IMR-90 (cell line): ENCODE results near the gene ALG11. TPM values are rescaled to one million over a fixed set of nuclear protein-coding genes. Genes with fewer than 3 reads are reported as not detected.

ENCODE experiments used
- ATAC-seq: fragments of 200-7000 bp; cut with Tn5 transposase; 2 replicates; pipeline ENCODE4 v1.9.1; 2020; ENCODE audit warnings: low read depth, mild to moderate bottlenecking, moderate library complexity
- BruUV-seq: library from RNA; stranded (reverse); fragments of 400-500 nt; replicated peaks from 2 replicates; lab custom pipeline; 2021; lab: Mats Ljungman, UMichigan
- CTCF ChIA-PET: fragments of 300-600 bp; formaldehyde crosslinking; extraction: SDS; loops from one replicate; lab custom pipeline; 2021; ENCODE audit warnings: antibody characterized with exemption; lab: Yijun Ruan, JAX
- POLR2A ChIA-PET: fragments of 300-600 bp; sonication (Branson Sonifier 250); formaldehyde crosslinking; loops from one replicate; lab custom pipeline; 2022; ENCODE audit warnings: antibody characterized with exemption; ENCODE audit not compliant: unreplicated experiment; lab: Charles Lee
- DNase-seq: peaks from one replicate; pipeline ENCODE4 v3.0.0; 2013
- H2AFZ ChIP-seq: replicated peaks from 2 replicates; pipeline ENCODE3; 2013; ENCODE audit warnings: low read length, mild to moderate bottlenecking; ENCODE audit not compliant: poor library complexity
- H2AK5ac ChIP-seq: 2 replicates; pipeline ENCODE4 v1.6.1; 2013; ENCODE audit warnings: low read depth, low read length, inconsistent platforms
- H2AK9ac ChIP-seq: replicated peaks from 2 replicates; pipeline ENCODE3; 2013; ENCODE audit warnings: mild to moderate bottlenecking, low read depth, low read length, moderate library complexity; ENCODE audit not compliant: poor library complexity
- H2BK120ac ChIP-seq: 2 replicates; pipeline ENCODE4 v1.6.1; 2013; ENCODE audit warnings: low read depth, low read length, inconsistent platforms
- H2BK15ac ChIP-seq: 3 replicates; pipeline ENCODE4 v1.6.1; 2013; ENCODE audit warnings: low read depth, low read length, inconsistent platforms
- H2BK20ac ChIP-seq: 2 replicates; pipeline ENCODE4 v1.6.1; 2013; ENCODE audit warnings: low read depth, mild to moderate bottlenecking, inconsistent platforms, low read length, moderate library complexity
- H2BK5ac ChIP-seq: 2 replicates; pipeline ENCODE4 v1.6.1; 2013; ENCODE audit warnings: mild to moderate bottlenecking, low read depth, low read length, inconsistent platforms; ENCODE audit not compliant: poor library complexity, severe bottlenecking
- H3K14ac ChIP-seq: replicated peaks from 2 replicates; pipeline ENCODE4 v1.6.1; 2013; ENCODE audit warnings: low read depth, low read length, inconsistent platforms
- H3K18ac ChIP-seq: 2 replicates; pipeline ENCODE4 v1.6.1; 2013; ENCODE audit warnings: low read depth, low read length, control low read depth
- H3K23ac ChIP-seq: 2 replicates; pipeline ENCODE4 v1.6.1; 2013; ENCODE audit warnings: low read depth, low read length, inconsistent platforms
- H3K27ac ChIP-seq: 2 replicates; pipeline ENCODE4 v1.5.1; 2013; ENCODE audit warnings: mild to moderate bottlenecking, control low read depth, low read length; ENCODE audit not compliant: insufficient read depth
- H3K27me3 ChIP-seq: 2 replicates; pipeline ENCODE4 v1.6.1; 2013; ENCODE audit warnings: low read length; ENCODE audit not compliant: control insufficient read depth, insufficient read depth
- H3K36me3 ChIP-seq: 2 replicates; pipeline ENCODE4 v1.6.1; 2013; ENCODE audit warnings: low read length, mixed read lengths; ENCODE audit not compliant: control insufficient read depth, insufficient read depth
- H3K4ac ChIP-seq: 2 replicates; pipeline ENCODE4 v1.6.1; 2013; ENCODE audit warnings: low read depth, low read length, inconsistent platforms
- H3K4me1 ChIP-seq: 2 replicates; pipeline ENCODE4 v1.6.1; 2013; ENCODE audit warnings: low read length, mixed read lengths; ENCODE audit not compliant: control insufficient read depth, insufficient read depth
- H3K4me2 ChIP-seq: 2 replicates; pipeline ENCODE4 v1.6.1; 2013; ENCODE audit warnings: low read depth, mild to moderate bottlenecking, control low read depth, low read length, moderate library complexity
- H3K4me3 ChIP-seq: 2 replicates; pipeline ENCODE4 v1.5.1; 2013; ENCODE audit warnings: low read depth, mild to moderate bottlenecking, control low read depth, low read length, moderate library complexity; ENCODE audit not compliant: insufficient read depth
- H3K56ac ChIP-seq: 2 replicates; pipeline ENCODE4 v1.6.1; 2013; ENCODE audit warnings: low read length, inconsistent platforms; ENCODE audit not compliant: insufficient read depth; ENCODE audit errors: extremely low read depth
- H3K79me1 ChIP-seq, 2 experiments: 2 replicates each; pipeline ENCODE4 v1.6.1; 2013; ENCODE audit warnings: low read length in 2 of 2, inconsistent platforms in 1 of 2, low read depth in 1 of 2
- H3K9ac ChIP-seq: 2 replicates; pipeline ENCODE4 v1.6.1; 2013; ENCODE audit warnings: low read depth, low read length, control low read depth
- H3K9me1 ChIP-seq: 2 replicates; pipeline ENCODE4 v1.6.1; 2013; ENCODE audit warnings: low read length, inconsistent platforms; ENCODE audit not compliant: insufficient read depth
- H3K9me3 ChIP-seq: 2 replicates; pipeline ENCODE4 v1.6.1; 2013; ENCODE audit warnings: low read length; ENCODE audit not compliant: control insufficient read depth, insufficient read depth
- H4K20me1 ChIP-seq: 2 replicates; pipeline ENCODE4 v1.6.1; 2013; ENCODE audit warnings: low read length, inconsistent platforms; ENCODE audit not compliant: insufficient read depth
- H4K5ac ChIP-seq: 2 replicates; pipeline ENCODE4 v1.6.1; 2013; ENCODE audit warnings: mild to moderate bottlenecking, low read depth, low read length, control low read depth
- H4K8ac ChIP-seq, 2 experiments: 2 replicates each; pipeline ENCODE4 v1.6.1; 2013; ENCODE audit warnings: low read depth in 2 of 2, low read length in 2 of 2, control low read depth in 1 of 2, inconsistent platforms in 1 of 2
- H4K91ac ChIP-seq: 2 replicates; pipeline ENCODE4 v1.6.1; 2013; ENCODE audit warnings: low read depth, low read length, inconsistent platforms; ENCODE audit not compliant: insufficient read depth
- BHLHE40 ChIP-seq: fragments of 150-350 bp; IDR thresholded peaks from 2 replicates; pipeline ENCODE4 v1.6.1; 2016; ENCODE audit warnings: mild to moderate bottlenecking, low read depth, low read length
- FOS ChIP-seq: fragments of 150-350 bp; IDR thresholded peaks from 2 replicates; pipeline ENCODE4 v1.6.1; 2016; ENCODE audit warnings: low read depth, low read length
- MAZ ChIP-seq: IDR thresholded peaks from 2 replicates; pipeline ENCODE4 v1.6.1; 2012; ENCODE audit warnings: low read depth, mild to moderate bottlenecking, low read length, improper control_type of control experiment, moderate library complexity, borderline replicate concordance
- MXI1 ChIP-seq: IDR thresholded peaks from 2 replicates; pipeline ENCODE4 v1.6.1; 2012; ENCODE audit warnings: low read depth, mild to moderate bottlenecking, low read length, moderate library complexity, borderline replicate concordance
- NFE2L2 ChIP-seq: fragments of 150-350 bp; IDR thresholded peaks from 2 replicates; pipeline ENCODE4 v1.6.1; 2016; ENCODE audit warnings: low read depth, mild to moderate bottlenecking, low read length
- POLR2A ChIP-seq: IDR thresholded peaks from 2 replicates; pipeline ENCODE4 v1.6.1; 2012; ENCODE audit warnings: mild to moderate bottlenecking, low read depth, low read length
- RAD21 ChIP-seq: IDR thresholded peaks from 2 replicates; pipeline ENCODE4 v1.6.1; 2012; ENCODE audit warnings: low read length, improper control_type of control experiment
- RCOR1 ChIP-seq: IDR thresholded peaks from 2 replicates; pipeline ENCODE4 v1.6.1; 2012; ENCODE audit warnings: mild to moderate bottlenecking, low read length, improper control_type of control experiment; ENCODE audit not compliant: insufficient replicate concordance
- WGBS, 2 experiments: methylation state at CpG; one replicate each; pipeline versions ENCODE4 v1.1.5 to v1.1.7; 2013; ENCODE audit warnings: missing lambda C conversion rate in 2 of 2; ENCODE audit not compliant: insufficient read length in 1 of 2; ENCODE audit errors: extremely low coverage in 2 of 2; 5-methylcytosine and 5-hydroxymethylcytosine counted together
- dilution Hi-C: fragments of 300-500 bp; cut with HindIII; formaldehyde crosslinking; loops from one replicate; pipeline ENCODE4 v1.14.3; 2018; ENCODE audit warnings: low sequenced_read_pairs; ENCODE audit not compliant: unreplicated experiment
- in situ Hi-C: fragments of 300-500 bp; cut with MboI; formaldehyde crosslinking; loops from 3 replicates; pipeline ENCODE4 v1.14.3; 2019; ENCODE audit warnings: low sequenced_read_pairs, inconsistent platforms, mixed read lengths
- intact Hi-C: fragments of 100-400 bp; cut with micrococcal nuclease; formaldehyde crosslinking; loops from 2 replicates; pipeline ENCODE4 v1.10.0; 2022
- polyA plus RNA-seq, 3 experiments: library from polyadenylated mRNA; depleted of rRNA; stranded (reverse); fragments of >200 nt; gene quantifications; 2 replicates each; pipeline ENCODE4 v1.2.3, GENCODE V29; 2012; ENCODE audit warnings: low replicate concordance in 1 of 3
- total RNA-seq: library from RNA; depleted of rRNA; stranded (reverse); fragments of >200 nt; gene quantifications from 2 replicates; pipeline ENCODE4 v1.2.3, GENCODE V29; 2012
- TF ChIP-seq, protein P1 (sequence below): fragments of 150-350 bp; IDR thresholded peaks from 2 replicates; pipeline ENCODE4 v1.6.1; 2017; ENCODE audit warnings: mild to moderate bottlenecking, antibody characterized with exemption, low read length, low read depth

ALG11 gene
- total and polyA plus RNA-seq, 2 of the 4 experiments (the other 2 are of a cell fraction), result 10.0 to 12.7 TPM

DNA sequence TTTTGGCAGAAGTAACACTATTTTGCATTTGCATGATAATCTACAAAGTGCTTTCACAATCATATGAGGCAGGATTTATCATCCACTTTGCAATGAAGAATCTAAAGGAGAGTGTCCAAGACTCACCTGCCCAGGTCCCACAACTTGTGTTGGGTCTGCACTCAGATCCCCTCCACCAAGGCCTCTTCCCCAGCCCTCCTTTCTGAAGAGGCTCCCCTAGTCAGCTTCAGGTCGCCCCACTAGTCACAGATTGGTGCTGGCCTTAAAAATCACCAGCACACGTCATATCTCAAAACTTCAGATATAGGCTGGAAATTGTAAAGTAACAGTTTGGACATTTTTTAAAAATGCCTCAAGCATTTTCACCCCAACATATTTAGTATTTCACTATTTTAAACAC, 18.5 kb upstream of the ALG11 start:
- ATAC-seq, result no peak
- no CpG with 5 or more reads among the region's 2 CpGs for WGBS, 2 experiments
- H4K20me1 ChIP-seq, result no peaks in the 10 kb centered on the region

More for the DNA sequence above, 18.5 kb upstream of the ALG11 start:
- no peak overlapping the region for H2BK5ac ChIP-seq
- no peaks in the 10 kb centered on the region for H3K9me1 ChIP-seq
- in situ Hi-C loops (no loop called here), dilution Hi-C loops (no loop called here), intact Hi-C loops (no loop called here)
- H2AFZ ChIP-seq, result no peak overlapping the region
- H2AK5ac ChIP-seq, result no peak overlapping the region
- no peak overlapping the region for H3K56ac ChIP-seq
- no peak overlapping the region for H2BK20ac ChIP-seq
- no peak for DNase-seq
- H2BK120ac ChIP-seq, result no peak overlapping the region
- H4K91ac ChIP-seq, result no peak overlapping the region
- H2BK15ac ChIP-seq, result no peak overlapping the region
- H4K5ac ChIP-seq, result no peak overlapping the region
- H3K18ac ChIP-seq, result no peak overlapping the region
- no peak overlapping the region for H3K9ac ChIP-seq
- no peak overlapping the region for H3K23ac ChIP-seq
- POLR2A ChIA-PET, result no interaction called here
- no peak overlapping the region for H3K4me3 ChIP-seq
- H3K27ac ChIP-seq, result no peak overlapping the region
- no peak overlapping the region for H3K4ac ChIP-seq
- H2AK9ac ChIP-seq, result no peak overlapping the region
- CTCF ChIA-PET, result no interaction called here
- H3K14ac ChIP-seq, result no peak overlapping the region
- H3K79me1 ChIP-seq, result no peaks in the 10 kb centered on the region
- H3K9me3 ChIP-seq, result no peaks in the 10 kb centered on the region
- no TSS peak for BruUV-seq
- H3K4me1 ChIP-seq, result peaks cover 3% of the 10 kb centered on the region
- H4K8ac ChIP-seq, result no peak overlapping the region
- TF ChIP-seq NFE2L2 (no peak), BHLHE40 (no peak), MXI1 (no peak), MAZ (no peak), RAD21 (no peak), FOS (no peak), RCOR1 (no peak), POLR2A (no peak)
- TF ChIP-seq, protein P1, sequence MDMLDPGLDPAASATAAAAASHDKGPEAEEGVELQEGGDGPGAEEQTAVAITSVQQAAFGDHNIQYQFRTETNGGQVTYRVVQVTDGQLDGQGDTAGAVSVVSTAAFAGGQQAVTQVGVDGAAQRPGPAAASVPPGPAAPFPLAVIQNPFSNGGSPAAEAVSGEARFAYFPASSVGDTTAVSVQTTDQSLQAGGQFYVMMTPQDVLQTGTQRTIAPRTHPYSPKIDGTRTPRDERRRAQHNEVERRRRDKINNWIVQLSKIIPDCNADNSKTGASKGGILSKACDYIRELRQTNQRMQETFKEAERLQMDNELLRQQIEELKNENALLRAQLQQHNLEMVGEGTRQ, result no peak
- H3K4me2 ChIP-seq, result no peak overlapping the region
- peaks cover 39% of the 10 kb centered on the region for H3K27me3 ChIP-seq
- H3K36me3 ChIP-seq, result no peaks in the 10 kb centered on the region
